Loucy (cell line): ENCODE data around the gene EFCAB14.

Source experiments
- H2AFZ ChIP-seq: fragments of 200-600 bp; sonication (generic); 2 replicates; pipeline ENCODE4 v1.6.0; 2016; ENCODE audit warnings: antibody characterized with exemption, mild to moderate bottlenecking, low read length, moderate library complexity
- H3F3A ChIP-seq: fragments of 200-600 bp; 2 replicates; pipeline ENCODE4 v1.6.0; 2016; ENCODE audit warnings: antibody characterized with exemption, low read depth, mild to moderate bottlenecking
- H3K27me3 ChIP-seq: fragments of 200-600 bp; sonication (generic); 2 replicates; pipeline ENCODE4 v1.6.1; 2014; ENCODE audit warnings: low read length, mild to moderate bottlenecking; ENCODE audit not compliant: insufficient read depth, poor library complexity, severe bottlenecking
- H3K36me3 ChIP-seq: fragments of 200-600 bp; sonication (generic); 2 replicates; pipeline ENCODE4 v1.6.1; 2016; ENCODE audit warnings: low read length; ENCODE audit not compliant: insufficient read depth
- H3K4me1 ChIP-seq: fragments of 200-600 bp; sonication (generic); 2 replicates; pipeline ENCODE4 v1.5.1; 2014; ENCODE audit warnings: low read length, mild to moderate bottlenecking; ENCODE audit not compliant: insufficient read depth, poor library complexity, severe bottlenecking
- H3K4me2 ChIP-seq: fragments of 200-600 bp; sonication (generic); 2 replicates; pipeline ENCODE4 v1.6.0; 2014; ENCODE audit warnings: antibody characterized with exemption, low read length, low read depth, mild to moderate bottlenecking; ENCODE audit not compliant: poor library complexity, severe bottlenecking
- H3K4me3 ChIP-seq: fragments of 200-600 bp; sonication (generic); 2 replicates; pipeline ENCODE4 v1.5.1; 2014; ENCODE audit warnings: low read length, mild to moderate bottlenecking, mixed read lengths; ENCODE audit not compliant: poor library complexity, severe bottlenecking
- H3K79me2 ChIP-seq: fragments of 200-600 bp; sonication (generic); 2 replicates; pipeline ENCODE4 v1.6.1; 2014; ENCODE audit warnings: low read length; ENCODE audit not compliant: insufficient read depth
- H3K9ac ChIP-seq: fragments of 200-600 bp; sonication (generic); 2 replicates; pipeline ENCODE4 v1.6.0; 2014; ENCODE audit warnings: mild to moderate bottlenecking, low read depth, low read length, moderate library complexity; ENCODE audit not compliant: poor library complexity, severe bottlenecking
- H3K9me2 ChIP-seq: fragments of 200-600 bp; sonication (generic); replicated peaks from 2 replicates; pipeline ENCODE4 v1.6.1; 2016; ENCODE audit warnings: low read depth, low read length, mixed read lengths
- H3K9me3 ChIP-seq: fragments of 200-600 bp; sonication (generic); 2 replicates; pipeline ENCODE4 v1.6.1; 2014; ENCODE audit warnings: mild to moderate bottlenecking, antibody characterized with exemption, low read length, low read depth; ENCODE audit not compliant: insufficient read depth
- H4K20me1 ChIP-seq: fragments of 200-600 bp; sonication (generic); 2 replicates; pipeline ENCODE4 v1.6.0; 2014; ENCODE audit warnings: antibody characterized with exemption, low read length, mild to moderate bottlenecking; ENCODE audit not compliant: insufficient read depth, poor library complexity, severe bottlenecking
- CTCF ChIP-seq: fragments of 200-600 bp; sonication (generic); conservative IDR thresholded peaks from 2 replicates; pipeline ENCODE4 v1.5.1; 2014; ENCODE audit warnings: mild to moderate bottlenecking, antibody characterized with exemption, low read length
- EZH2phosphoT487 ChIP-seq: fragments of 200-600 bp; IDR thresholded peaks from 2 replicates; pipeline ENCODE4 v1.6.1; 2018; ENCODE audit warnings: antibody characterized with exemption, mild to moderate bottlenecking, moderate library complexity, borderline replicate concordance

Gene EFCAB14

GRCh38 chr1:46645815-46646214 is 73.1 kb downstream of the EFCAB14 start:
- H3K9ac ChIP-seq, result no peak overlapping the region
- H3K9me2 ChIP-seq, result no peaks in the 10 kb centered on the region
- H4K20me1 ChIP-seq, result no peaks in the 10 kb centered on the region
- TF ChIP-seq EZH2phosphoT487 (no peak), CTCF (no peak)
- no peaks in the 10 kb centered on the region for H3K4me1 ChIP-seq
- H3K4me3 ChIP-seq, result no peak overlapping the region
- H3K4me2 ChIP-seq, result no peak overlapping the region
- H3K36me3 ChIP-seq, result peaks cover 9% of the 10 kb centered on the region; the same call in 1 of the 2 replicates
- H3F3A ChIP-seq, result no peaks in the 10 kb centered on the region
- H3K27me3 ChIP-seq, result no peaks in the 10 kb centered on the region
- peaks cover 5% of the 10 kb centered on the region; the same call in 1 of the 2 replicates for H3K9me3 ChIP-seq
- H2AFZ ChIP-seq, result no peak overlapping the region
- H3K79me2 ChIP-seq, result no peaks in the 10 kb centered on the region

- no peaks in the 10 kb centered on the region for H3K9me2 ChIP-seq
- no peak overlapping the region for H3K4me2 ChIP-seq
- H3K4me3 ChIP-seq, result no peak overlapping the region
- no peaks in the 10 kb centered on the region for H3K4me1 ChIP-seq
- no peaks in the 10 kb centered on the region for H3K36me3 ChIP-seq
- H3K27me3 ChIP-seq, result no peaks in the 10 kb centered on the region
- no peak overlapping the region for H3K9ac ChIP-seq
- no peaks in the 10 kb centered on the region for H3F3A ChIP-seq
- H2AFZ ChIP-seq, result no peak overlapping the region
- no peaks in the 10 kb centered on the region for H4K20me1 ChIP-seq
- TF ChIP-seq CTCF (no peak), EZH2phosphoT487 (no peak)
- no peaks in the 10 kb centered on the region; the same call in 1 of the 2 replicates for H3K9me3 ChIP-seq
- no peaks in the 10 kb centered on the region for H3K79me2 ChIP-seq
Measured at GRCh38 chr1:46643368-46643775, 75.5 kb downstream of the EFCAB14 start.

- TF ChIP-seq EZH2phosphoT487 (no peak), CTCF (no peak)
- H3K4me2 ChIP-seq, result no peak overlapping the region
- H3K9me2 ChIP-seq, result no peaks in the 10 kb centered on the region
- no peaks in the 10 kb centered on the region for H3K9me3 ChIP-seq
- H3K27me3 ChIP-seq, result no peaks in the 10 kb centered on the region
- H3F3A ChIP-seq, result no peaks in the 10 kb centered on the region
- H4K20me1 ChIP-seq, result no peaks in the 10 kb centered on the region
- no peaks in the 10 kb centered on the region for H3K4me1 ChIP-seq
- no peaks in the 10 kb centered on the region for H3K36me3 ChIP-seq
- H2AFZ ChIP-seq, result no peak overlapping the region
- no peak overlapping the region for H3K4me3 ChIP-seq
- H3K9ac ChIP-seq, result no peak overlapping the region
- H3K79me2 ChIP-seq, result no peaks in the 10 kb centered on the region
Measured at GRCh38 chr1:46642115-46642680, 76.7 kb downstream of the EFCAB14 start.
